K562 (cell line): ENCODE measurements around the gene TMC8.

ENCODE experiments used
- CEBPB ChIP-seq: fragments of 450-650 bp; IDR thresholded peaks from 2 replicates; pipeline ENCODE4 v1.6.1; 2016; ENCODE audit warnings: missing genetic modification characterization, missing compliant biosample characterization
- ERF ChIP-seq: fragments of 450-650 bp; formaldehyde crosslinking; IDR thresholded peaks from 2 replicates; pipeline ENCODE4 v1.4.0; 2020; ENCODE audit warnings: mild to moderate bottlenecking, mixed read lengths
- EZH2 ChIP-seq: IDR thresholded peaks from 2 replicates; pipeline ENCODE4 v1.6.1; 2012; ENCODE audit warnings: low read depth, mild to moderate bottlenecking, inconsistent platforms, low read length, borderline replicate concordance
- HNRNPK ChIP-seq: fragments of 200-400 bp; formaldehyde crosslinking; IDR thresholded peaks from one replicate; pipeline ENCODE4 v1.6.1; 2018; ENCODE audit warnings: mild to moderate bottlenecking, low read depth, low read length; ENCODE audit not compliant: poor library complexity, severe bottlenecking
- JUN ChIP-seq, 2 experiments: sonication (generic) in 1 of 2; formaldehyde crosslinking in 1 of 2; IDR thresholded peaks; 2 replicates each; pipeline versions ENCODE4 v1.6.1 to v1.8.0; 2012 to 2022; ENCODE audit warnings: borderline replicate concordance in 2 of 2, mild to moderate bottlenecking in 2 of 2, improper control_type of control experiment in 1 of 2, low read depth in 1 of 2, low read length in 1 of 2, missing genetic modification reagents in 1 of 2
- LEF1 ChIP-seq: fragments of 450-650 bp; IDR thresholded peaks from 2 replicates; pipeline ENCODE4 v1.6.1; 2016; ENCODE audit warnings: mild to moderate bottlenecking
- POLR2AphosphoS5 ChIP-seq: IDR thresholded peaks from 2 replicates; pipeline ENCODE4 v1.6.1; 2011; ENCODE audit warnings: mild to moderate bottlenecking, low read depth, low read length, moderate library complexity; ENCODE audit not compliant: control insufficient read depth, insufficient read depth
- ZNF444 ChIP-seq: fragments of 250-450 bp; sonication (Bioruptor Pico); IDR thresholded peaks from 2 replicates; pipeline ENCODE4 v1.4.0; 2020; ENCODE audit warnings: mild to moderate bottlenecking, moderate library complexity
- ZNF644 ChIP-seq: fragments of 200-800 bp; sonication (Bioruptor generic); IDR thresholded peaks from 2 replicates; pipeline ENCODE4 v1.6.1; 2016; ENCODE audit warnings: low read depth, missing genetic modification characterization, missing compliant biosample characterization
- TF ChIP-seq, protein P1 (sequence below): fragments of 200-800 bp; sonication (Bioruptor generic); IDR thresholded peaks from 2 replicates; pipeline ENCODE4 v1.6.1; 2017; ENCODE audit warnings: missing genetic modification characterization, missing compliant biosample characterization
- TF ChIP-seq, protein P2 (sequence below), 3 experiments: IDR thresholded peaks in 2 of 3; conservative IDR thresholded peaks in 1 of 3; 2 replicates each; pipeline ENCODE4 v1.5.1; 2011 to 2012; ENCODE audit warnings: low read length in 3 of 3, mild to moderate bottlenecking in 3 of 3, control low read depth in 2 of 3, improper control_type of control experiment in 1 of 3, inconsistent platforms in 1 of 3, low read depth in 1 of 3, mixed read lengths in 1 of 3, moderate library complexity in 1 of 3; ENCODE audit not compliant: insufficient read depth in 2 of 3
- TF ChIP-seq, protein P3 (sequence below): fragments of 450-650 bp; IDR thresholded peaks from 2 replicates; pipeline ENCODE4 v1.6.1; 2016; ENCODE audit warnings: borderline replicate concordance

DNA sequence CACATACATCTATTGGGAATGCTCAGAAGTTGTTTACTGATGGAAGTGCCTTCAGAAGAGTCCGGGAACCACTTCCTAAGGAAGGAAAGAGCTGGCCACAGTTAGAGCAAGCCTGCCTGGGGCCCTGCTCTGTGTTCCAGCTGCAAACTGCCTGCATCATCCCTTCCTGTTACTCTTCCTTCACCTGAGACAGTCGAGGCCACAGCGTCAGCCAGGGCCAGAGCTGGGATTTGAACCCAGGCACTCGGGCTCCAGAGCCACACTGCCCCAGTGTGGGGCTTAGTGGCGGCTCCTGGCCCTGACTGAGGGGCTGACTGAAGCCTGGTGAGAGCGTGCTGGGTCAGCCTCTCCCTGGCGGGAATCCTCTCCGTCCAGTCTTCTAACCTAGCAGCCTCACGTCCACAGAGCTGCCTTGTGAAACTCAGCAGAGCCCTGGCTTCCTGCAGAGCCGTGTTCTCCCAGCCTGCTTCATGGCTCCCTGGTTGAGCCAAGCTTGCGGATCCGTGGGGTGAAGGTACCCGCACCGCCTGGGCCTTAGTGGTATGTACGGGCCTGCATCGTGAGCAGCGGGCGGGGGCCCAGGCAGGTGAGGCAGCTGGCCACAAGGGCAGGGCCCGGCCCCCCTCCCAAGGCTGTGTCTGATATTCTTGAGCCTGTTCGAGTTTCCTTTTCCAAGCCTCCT lies 11.0 kb downstream of the TMC8 start:
- no peak for TF ChIP-seq HNRNPK
- TF ChIP-seq, protein P1, sequence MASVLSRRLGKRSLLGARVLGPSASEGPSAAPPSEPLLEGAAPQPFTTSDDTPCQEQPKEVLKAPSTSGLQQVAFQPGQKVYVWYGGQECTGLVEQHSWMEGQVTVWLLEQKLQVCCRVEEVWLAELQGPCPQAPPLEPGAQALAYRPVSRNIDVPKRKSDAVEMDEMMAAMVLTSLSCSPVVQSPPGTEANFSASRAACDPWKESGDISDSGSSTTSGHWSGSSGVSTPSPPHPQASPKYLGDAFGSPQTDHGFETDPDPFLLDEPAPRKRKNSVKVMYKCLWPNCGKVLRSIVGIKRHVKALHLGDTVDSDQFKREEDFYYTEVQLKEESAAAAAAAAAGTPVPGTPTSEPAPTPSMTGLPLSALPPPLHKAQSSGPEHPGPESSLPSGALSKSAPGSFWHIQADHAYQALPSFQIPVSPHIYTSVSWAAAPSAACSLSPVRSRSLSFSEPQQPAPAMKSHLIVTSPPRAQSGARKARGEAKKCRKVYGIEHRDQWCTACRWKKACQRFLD (CRISPR knock-in tag): no peak
- TF ChIP-seq, protein P2, sequence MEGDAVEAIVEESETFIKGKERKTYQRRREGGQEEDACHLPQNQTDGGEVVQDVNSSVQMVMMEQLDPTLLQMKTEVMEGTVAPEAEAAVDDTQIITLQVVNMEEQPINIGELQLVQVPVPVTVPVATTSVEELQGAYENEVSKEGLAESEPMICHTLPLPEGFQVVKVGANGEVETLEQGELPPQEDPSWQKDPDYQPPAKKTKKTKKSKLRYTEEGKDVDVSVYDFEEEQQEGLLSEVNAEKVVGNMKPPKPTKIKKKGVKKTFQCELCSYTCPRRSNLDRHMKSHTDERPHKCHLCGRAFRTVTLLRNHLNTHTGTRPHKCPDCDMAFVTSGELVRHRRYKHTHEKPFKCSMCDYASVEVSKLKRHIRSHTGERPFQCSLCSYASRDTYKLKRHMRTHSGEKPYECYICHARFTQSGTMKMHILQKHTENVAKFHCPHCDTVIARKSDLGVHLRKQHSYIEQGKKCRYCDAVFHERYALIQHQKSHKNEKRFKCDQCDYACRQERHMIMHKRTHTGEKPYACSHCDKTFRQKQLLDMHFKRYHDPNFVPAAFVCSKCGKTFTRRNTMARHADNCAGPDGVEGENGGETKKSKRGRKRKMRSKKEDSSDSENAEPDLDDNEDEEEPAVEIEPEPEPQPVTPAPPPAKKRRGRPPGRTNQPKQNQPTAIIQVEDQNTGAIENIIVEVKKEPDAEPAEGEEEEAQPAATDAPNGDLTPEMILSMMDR (IDR thresholded peaks at IDR 0.05 in 2 of 3, conservative IDR thresholded peaks at IDR 0.05 in 1 of 3; ENCODE audit: insufficient read depth in 2 of 3, low read depth in 1 of 3, low read length in 3 of 3): no peak
- TF ChIP-seq, protein P3, sequence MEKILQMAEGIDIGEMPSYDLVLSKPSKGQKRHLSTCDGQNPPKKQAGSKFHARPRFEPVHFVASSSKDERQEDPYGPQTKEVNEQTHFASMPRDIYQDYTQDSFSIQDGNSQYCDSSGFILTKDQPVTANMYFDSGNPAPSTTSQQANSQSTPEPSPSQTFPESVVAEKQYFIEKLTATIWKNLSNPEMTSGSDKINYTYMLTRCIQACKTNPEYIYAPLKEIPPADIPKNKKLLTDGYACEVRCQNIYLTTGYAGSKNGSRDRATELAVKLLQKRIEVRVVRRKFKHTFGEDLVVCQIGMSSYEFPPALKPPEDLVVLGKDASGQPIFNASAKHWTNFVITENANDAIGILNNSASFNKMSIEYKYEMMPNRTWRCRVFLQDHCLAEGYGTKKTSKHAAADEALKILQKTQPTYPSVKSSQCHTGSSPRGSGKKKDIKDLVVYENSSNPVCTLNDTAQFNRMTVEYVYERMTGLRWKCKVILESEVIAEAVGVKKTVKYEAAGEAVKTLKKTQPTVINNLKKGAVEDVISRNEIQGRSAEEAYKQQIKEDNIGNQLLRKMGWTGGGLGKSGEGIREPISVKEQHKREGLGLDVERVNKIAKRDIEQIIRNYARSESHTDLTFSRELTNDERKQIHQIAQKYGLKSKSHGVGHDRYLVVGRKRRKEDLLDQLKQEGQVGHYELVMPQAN: no peak
- TF ChIP-seq ZNF444: no peak
- no peak for TF ChIP-seq EZH2
- TF ChIP-seq ZNF644 (tag): no peak
- TF ChIP-seq LEF1: no peak
- TF ChIP-seq CEBPB: no peak
- TF ChIP-seq POLR2AphosphoS5: no peak
- TF ChIP-seq JUN (IDR thresholded peaks at IDR 0.05; ENCODE audit: borderline replicate concordance, low read depth, low read length): no peak
- TF ChIP-seq JUN (CRISPR knock-in tag; IDR thresholded peaks at IDR 0.05; ENCODE audit: borderline replicate concordance): no peak
- TF ChIP-seq ERF (CRISPR knock-in tag): no peak
